SKM-1 treated with dmso at 0.1 percent for 144 hours (cell line): ENCODE data around the gene ARVCF.

Source experiments
- DNase-seq: peaks from one replicate; lab custom pipeline; 2025; ENCODE audit not compliant: unreplicated experiment; lab: John Stamatoyannopoulos, UW

The ARVCF gene

DNA sequence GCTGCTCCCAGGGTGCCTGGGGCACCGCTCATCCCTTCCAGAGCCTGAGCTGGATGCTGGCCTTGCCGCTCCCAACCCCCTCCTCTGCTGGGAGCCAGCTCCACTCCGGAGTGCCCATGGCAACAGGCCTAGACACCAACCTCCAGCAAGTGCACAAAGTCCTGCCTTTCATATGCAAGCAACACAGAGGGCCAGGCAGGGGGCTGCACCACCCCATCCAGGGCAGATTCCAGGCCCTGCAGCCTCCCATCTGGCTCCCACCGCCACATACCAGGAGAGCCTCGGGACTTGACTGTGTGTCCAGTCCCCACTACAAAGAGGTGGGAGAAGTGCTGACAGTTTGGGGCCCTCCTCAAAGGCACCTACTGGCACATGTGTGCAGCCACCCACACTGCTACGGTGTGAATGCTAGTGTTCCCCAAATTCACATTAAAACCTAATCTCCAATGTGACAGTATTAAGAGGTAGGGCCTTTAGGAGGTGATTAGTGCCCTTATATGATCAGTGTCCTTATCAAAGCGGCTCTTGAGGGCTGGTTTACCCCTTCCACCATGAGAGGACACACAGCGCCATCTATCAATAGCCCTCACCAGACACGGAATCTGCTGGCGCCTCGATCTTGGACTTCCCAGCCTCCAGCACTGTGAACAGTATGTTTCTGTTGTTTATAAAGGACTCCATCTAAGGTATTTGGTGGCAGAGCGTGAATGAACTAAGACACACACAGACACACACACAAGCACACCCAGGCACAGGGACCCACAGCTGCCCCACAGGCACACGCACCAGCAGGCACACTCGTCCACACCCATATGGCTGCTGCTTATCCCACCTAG, 16.2 kb downstream of the ARVCF start:
- DNase-seq: no peak

DNA sequence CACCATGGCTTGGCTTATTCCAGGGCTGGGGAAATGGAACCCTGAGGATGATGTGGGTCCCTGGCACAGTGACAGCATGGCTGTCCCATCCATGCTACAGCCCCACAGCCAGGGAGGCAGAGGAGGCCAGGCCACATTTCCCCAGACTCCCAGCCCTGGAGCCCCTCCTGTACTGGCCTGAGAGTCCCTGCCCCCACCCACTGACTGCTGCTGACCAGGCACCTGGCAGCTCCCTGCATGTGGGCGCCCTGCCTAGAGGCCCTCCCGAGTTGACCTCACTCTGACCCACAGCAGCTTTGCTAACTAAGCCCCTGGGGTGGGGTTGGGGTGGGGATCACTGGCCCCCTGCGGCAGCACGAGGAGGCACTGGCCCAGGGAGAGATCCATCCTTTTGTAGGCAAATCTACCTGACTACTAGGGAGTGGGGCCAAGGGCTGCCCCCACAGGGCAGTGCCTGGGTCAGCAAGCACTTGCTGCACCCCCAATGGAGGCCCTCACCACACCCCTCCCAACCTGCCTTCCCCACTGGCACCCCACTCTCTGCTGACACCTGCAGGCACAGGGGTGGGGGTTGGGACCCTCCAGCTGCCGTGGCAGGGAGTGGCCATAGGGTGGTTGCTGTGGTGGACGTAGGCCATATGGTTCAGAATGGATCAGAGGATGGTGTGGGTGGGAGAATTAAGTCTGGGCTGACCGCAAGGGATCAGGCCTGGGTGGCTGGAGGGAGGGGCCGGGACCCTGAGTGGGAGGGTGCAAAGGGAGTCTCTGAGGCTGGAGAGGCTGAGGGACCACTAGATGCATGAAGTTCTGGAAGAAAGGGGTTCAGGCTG, 17.4 kb downstream of the ARVCF start:
- DNase-seq: no peak

GRCh38 chr22:19998232-19998951, 18.2 kb downstream of the ARVCF start:
- no peak for DNase-seq

DNA sequence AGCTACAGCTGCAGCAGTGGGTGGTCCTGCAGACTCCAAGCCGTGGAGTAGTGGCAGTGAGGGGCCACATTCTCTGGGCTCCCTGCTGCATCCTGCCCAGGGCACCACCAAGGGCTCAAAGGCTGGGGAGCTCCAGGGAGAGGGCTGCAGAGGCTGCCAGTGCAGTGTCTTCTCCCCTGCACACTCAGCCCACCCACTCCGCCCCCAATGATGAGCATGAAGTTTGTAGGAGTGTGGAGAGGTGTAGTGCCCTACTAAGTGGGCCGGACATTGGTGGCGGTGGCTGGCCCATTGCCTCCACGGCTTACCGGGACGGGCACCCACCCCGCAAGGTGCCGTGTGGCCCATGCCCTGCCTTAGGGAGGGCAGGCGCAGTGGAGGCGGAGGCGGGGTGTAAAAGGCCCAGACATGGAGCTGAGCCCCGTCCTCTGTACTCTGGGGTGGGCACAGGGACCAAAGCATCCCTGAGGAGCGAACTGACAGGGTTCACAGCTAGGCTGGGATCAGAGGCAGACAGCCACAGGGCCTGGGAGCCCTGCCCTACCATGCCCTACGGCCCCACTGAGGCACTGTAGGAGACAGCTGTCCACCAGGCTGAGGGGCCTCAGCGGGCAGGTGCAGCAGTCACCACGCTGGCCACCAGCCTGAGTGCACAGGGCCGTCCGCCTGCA, 18.9 kb downstream of the ARVCF start:
- DNase-seq: no peak

- no peak for DNase-seq
Observed at GRCh38 chr22:19996694-19997384, 19.8 kb downstream of the ARVCF start.

DNA sequence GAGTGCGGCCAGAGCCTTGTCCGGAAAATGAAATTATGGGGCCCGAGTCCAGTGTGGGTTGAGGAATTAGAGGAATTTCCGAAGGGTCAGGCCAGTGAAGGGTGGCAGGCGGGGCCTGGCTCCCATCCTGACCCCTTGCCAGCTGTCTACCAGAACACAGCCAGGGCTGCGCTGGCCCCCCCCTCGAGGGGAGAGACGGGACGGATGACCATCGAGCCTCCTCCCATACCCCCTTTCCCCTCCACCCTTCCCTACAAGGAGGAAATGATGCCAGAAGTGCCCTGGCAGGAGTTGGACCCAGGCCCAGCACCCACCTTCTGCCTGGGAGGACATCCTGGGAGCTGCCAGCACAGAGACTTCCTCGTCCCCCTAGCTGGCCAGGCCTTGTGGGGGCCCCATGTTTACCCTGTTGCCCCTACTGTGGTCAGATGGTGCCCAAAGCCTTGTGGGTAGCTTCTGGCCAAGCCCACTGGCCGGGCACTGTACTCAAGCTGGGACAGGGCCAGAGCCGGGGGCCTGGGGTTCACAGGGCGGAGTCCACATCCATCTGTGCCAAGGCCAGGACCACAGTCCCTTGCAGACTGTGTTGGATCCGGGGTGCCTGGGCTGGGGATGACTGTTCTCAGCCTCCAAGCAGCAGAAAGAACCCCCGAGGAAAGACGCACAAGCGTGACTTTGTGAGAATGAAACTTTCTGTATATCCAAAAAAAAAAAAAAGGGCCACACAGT, 20.8 kb downstream of the ARVCF start:
- no peak for DNase-seq

- DNase-seq: no peak
Observed at GRCh38 chr22:19994851-19995610, 21.6 kb downstream of the ARVCF start.

GRCh38 chr22:19993926-19994325, 22.7 kb downstream of the ARVCF start:
- DNase-seq: no peak

- DNase-seq: no peak
Observed at GRCh38 chr22:19992921-19993355, 23.7 kb downstream of the ARVCF start.

DNA sequence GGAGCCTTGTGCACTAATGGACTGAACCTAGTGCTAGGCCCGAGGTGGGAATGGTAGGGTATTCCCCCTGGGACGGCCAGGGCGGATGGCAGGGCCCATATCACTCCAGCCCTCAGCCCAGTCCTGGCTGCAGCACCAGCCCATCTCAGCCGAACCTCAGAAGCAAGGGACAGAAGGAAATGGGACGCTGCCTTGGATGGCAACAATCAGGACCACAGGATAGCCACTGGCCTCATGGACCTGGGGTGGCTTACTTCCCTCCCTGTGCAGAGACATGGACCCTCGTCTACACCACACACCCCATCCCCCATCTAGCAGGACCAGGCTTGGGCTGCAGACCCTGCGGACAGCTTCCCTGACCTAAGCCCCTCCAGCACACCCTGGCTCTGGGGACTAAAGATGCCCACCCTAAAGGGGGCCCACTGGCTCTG, 24.1 kb downstream of the ARVCF start:
- no peak for DNase-seq

DNA sequence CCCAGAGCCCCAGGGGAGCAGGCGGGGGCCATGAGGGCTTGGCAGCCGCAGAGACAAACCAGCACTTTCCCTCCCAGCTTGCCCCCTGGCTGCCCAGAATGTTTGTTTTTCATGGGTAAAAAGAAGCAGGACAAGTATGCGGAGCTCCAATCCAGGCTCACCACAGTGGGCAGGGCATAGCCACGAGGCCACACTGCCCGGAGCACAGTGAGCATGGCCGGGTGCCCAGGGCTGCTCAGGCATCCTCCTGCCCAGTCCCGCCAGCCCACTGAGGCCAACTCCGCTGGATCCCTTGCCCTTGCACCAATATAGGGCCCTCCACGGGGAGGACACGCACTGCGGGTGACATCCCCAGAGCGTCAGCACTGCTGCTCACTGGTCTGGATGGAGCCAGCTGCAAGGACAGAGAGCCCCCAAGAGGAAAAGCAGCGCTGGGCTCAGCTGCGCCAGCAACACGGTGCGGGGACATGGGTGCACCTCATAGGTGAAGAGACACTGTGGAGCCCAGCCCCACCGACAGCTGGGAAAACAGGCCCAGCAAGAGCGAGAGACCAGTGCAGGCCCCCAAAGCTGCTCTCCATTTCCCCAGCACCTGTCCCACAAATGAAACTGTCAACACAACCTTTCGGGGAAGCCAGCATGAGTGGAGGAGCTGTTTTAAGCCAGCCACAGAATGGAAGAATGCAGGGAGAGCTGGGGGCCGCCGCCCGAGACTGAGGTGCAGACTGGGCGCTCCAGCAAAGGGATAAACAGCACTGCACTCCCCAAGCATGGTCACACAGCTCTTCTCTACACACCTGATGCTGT, 24.8 kb downstream of the ARVCF start:
- no peak for DNase-seq

- no peak for DNase-seq
Observed at GRCh38 chr22:19991395-19991644, 25.3 kb downstream of the ARVCF start.

GRCh38 chr22:19990609-19991394, 25.8 kb downstream of the ARVCF start:
- DNase-seq: no peak

DNA sequence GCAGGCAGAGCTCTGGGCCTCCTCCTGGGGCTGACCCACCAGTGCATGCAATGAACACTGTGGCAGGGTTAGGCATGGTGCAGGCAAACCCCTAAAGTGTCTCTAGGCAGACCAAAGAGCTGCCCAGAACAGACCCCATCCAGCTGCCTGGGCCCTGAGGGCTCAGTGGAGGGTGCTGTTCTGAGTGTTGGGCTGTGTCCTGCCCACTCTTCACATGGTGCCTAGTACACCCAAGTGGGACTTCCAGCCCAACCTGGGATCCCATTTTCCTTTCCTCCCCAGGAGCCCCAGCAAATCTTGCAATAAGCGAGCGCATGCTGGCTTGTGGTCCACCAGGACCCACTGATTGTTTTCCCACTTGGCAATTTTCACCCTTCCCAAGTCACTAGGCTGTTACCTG, 26.4 kb downstream of the ARVCF start:
- no peak for DNase-seq

DNA sequence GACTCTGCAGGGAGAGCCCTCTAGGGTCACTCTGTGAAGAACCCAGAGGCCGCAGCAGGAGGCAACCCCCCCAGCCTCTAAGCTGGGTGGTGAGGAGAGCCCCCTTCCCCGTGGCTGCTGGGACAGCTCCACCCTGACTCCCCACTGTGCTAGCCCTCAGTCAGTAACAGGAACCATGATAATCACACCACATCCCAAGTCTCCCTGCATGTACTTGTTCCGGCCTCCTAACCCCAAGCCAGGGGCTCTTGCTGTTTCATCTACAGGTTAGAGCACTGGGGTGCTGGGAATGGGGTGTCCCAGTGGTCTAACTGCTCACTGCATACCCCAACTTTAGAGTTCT, 26.9 kb downstream of the ARVCF start:
- DNase-seq: no peak

DNA sequence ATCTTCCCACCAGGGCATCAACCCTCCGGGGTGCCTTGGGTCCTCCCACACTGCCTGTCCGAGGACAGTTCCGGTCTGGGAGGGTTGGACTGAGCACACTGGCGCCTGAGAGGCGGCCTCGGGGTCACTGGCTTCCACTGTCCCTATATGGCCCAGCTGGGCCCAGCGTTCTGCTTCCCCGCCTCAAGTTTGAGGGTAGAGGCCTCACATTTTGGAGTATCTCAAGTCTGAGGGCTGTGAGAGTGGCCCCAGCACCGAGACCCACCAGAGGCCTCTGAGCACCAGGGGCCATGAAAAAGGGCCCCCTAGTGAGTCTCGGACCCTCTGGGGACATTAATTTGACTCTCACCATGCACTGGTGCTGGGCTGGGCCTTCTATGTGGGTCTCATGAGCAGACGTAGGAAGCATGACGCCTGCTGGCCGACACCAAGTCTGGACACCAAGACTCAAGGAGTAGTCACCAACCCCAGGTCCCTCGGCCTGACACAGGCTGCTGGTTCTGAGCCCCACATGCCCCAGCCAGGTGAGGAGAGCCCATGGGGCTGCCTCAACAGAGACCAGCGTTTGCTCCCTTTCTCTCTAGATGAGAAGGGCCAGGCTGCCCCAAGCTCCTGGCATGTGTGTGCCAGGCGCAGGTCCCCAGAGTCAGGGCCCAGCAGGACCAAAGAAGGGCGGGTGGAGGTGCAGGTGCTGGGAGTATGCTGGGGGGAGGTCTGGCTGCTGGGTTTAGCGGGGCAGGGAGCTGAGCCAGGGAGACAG, 27.5 kb downstream of the ARVCF start:
- no peak for DNase-seq

- DNase-seq: no peak
Observed at GRCh38 chr22:19988331-19988808, 28.3 kb downstream of the ARVCF start.
